ENCODE data around the gene FAM3A.

Gene FAM3A

GRCh38 chrX:154458954-154459778 lies 56.9 kb downstream of the FAM3A start:
- no peak for DNase-seq

- no peak for DNase-seq
These were observed 57.7 kb downstream of the FAM3A start, which contains the start of gene PLXNA3 for GRCh38 chrX:154458116-154458953. Gene PLXNA3 (plus strand): TSS chrX:154458281. CDS start chrX:154460184, 1,903 bp downstream.

- no peak for DNase-seq
These were observed 58.4 kb downstream of the FAM3A start for GRCh38 chrX:154457491-154458115.
